Activated T-helper 9 cell treated with anti-CD3 and anti-CD28 coated beads, Interleukin-2, amount 50 U/mL, for 16 hours (primary cell): Measurements from ENCODE around the gene COLEC12.

Experiments used
- DNase-seq: peaks from one replicate; pipeline ENCODE4 v3.0.0-alpha.2; 2020; ENCODE audit warnings: low read depth

Gene COLEC12

DNA sequence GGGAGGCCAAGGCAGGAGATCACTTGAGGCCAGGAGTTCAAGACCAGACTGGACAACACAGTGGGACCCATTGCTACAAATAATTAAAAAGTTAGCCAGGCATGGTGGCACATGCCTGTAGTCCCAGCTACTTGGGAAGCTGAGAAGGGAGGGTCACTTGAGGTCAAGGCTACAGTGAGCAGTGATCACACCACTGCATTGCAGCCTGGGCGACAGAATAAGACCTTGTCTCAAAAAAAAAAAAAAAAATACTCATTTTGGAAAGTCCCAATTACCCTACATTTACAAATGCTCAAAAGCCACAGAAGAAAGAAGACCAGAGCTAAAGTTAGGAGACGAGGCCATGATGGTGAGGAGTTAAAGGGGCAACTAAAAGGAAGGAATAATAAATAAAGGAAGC, 61.9 kb downstream of the COLEC12 start:
- DNase-seq, result no peak

GRCh38 chr18:435940-436339, 64.6 kb downstream of the COLEC12 start:
- DNase-seq, result no peak

GRCh38 chr18:434410-434809, 66.1 kb downstream of the COLEC12 start:
- no peak for DNase-seq

- DNase-seq, result no peak
These were observed 66.5 kb downstream of the COLEC12 start for GRCh38 chr18:433960-434359.

- DNase-seq, result no peak
These were observed 67.2 kb downstream of the COLEC12 start for GRCh38 chr18:433298-433697.

GRCh38 chr18:432791-433190, 67.7 kb downstream of the COLEC12 start:
- DNase-seq, result no peak

DNA sequence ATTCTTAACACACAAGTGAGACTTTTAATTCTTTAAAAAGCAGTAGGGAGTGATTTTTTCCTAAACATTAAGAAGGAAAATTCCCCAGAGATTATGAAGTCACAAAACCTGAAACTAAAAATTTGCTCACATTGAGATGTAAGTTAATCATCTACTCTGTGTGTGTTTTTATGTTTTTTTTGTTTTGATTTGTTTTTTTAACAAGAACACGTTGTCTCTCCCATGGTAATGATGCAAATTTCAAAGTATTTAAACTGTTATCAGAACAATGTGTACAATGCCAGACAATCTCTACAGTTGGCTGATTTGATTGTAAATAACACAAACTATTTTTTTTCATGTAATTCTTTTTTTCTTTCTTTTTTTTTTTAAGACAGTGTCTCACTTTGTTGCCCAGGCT, 71.5 kb downstream of the COLEC12 start:
- DNase-seq, result no peak

GRCh38 chr18:427005-427404, 73.5 kb downstream of the COLEC12 start:
- DNase-seq, result no peak

GRCh38 chr18:425106-425745, 75.3 kb downstream of the COLEC12 start:
- no peak for DNase-seq

DNA sequence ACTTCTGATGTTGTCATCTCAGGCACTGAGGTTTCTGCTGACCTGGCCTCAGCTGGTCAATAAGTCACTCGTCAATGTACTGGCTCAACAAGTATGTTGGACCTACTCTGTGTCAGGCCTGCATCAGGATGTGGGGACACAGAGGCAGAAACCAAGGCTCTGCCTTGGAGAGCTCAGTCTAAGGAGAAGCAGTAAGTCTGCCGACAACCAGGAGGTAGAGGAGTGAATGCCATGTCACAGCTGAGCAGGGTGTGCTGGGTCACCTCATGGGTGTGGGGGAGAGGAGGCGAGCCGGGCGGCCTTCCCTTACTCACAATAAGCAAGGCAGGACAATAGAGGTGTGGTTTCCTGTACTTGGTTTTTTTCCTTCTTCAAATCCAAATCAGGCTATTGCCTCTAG, 75.8 kb downstream of the COLEC12 start:
- no peak for DNase-seq

GRCh38 chr18:424071-424661, 76.3 kb downstream of the COLEC12 start:
- DNase-seq, result no peak

GRCh38 chr18:422966-423365, 77.5 kb downstream of the COLEC12 start:
- no peak for DNase-seq

DNA sequence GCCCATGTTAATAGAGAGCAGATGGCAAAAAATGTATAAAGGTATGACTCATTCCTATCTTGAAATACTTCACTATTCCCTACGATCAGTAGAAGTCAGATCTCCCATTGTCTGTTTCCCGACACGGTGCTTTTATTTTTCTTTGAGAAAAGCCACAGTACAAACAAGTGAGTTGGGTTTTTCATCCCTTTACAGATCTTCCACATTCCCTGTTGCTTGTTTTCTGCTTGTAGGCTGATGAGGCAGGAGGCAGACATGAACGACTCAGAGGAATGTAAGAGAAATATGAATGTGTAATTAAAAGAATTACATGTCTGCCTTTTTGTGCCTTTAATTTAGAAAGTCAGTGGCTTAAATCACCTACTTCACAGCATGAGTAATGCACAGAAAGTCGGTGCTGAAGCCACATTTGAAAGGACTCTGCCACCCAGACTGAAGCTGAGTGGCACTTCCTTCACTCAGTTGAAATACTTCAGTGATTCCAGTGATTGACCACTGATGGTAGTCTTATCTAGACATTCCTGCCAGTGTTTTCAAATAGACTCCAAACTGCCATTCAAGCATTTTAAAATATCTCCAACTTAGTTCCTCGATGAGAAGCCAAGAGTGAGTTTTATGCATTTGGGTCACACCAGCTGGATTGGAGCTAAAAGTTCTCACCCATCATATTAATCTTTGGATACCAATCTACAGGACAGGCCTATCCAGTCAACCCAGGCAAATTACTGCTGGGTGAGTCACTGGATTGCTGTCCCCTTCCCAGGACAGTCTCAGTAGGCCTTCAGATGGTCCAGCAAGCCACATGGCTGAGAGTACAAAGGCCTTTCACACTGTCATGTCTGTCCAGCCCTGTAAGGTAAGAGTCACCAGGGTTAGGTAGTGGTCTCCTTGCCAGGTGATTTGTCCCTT, 79.0 kb downstream of the COLEC12 start:
- DNase-seq, result no peak

GRCh38 chr18:420661-421246, 79.7 kb downstream of the COLEC12 start:
- DNase-seq, result no peak

DNA sequence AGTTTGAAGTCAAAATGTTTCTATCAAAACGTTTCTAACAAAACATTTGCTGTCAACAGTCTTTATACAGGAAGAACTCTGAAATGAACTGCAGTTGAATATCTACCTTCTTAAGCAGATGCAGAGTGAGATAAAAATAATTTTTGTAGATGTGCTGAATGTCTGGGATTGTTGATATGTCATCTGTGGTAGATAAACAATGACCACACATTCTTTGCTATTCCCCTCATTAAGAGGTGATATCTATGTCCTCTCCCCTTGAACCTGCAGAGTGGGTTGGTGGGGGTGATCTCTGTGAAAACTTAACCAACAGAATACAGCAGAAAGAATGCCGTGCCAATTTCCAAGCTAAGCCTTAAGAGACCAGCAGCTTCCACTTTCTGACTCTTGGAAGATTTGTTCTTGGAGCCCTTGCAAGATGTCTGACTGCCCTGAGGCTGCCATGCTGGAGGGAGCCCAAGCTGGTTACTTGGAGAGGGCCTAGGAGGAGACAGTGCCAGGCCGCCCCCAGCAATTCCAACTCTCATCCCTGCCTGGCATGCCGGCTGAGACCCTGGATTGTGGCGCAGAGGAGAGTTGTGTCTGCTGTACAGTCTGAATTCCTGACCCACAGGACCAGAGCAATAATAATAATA, 80.8 kb downstream of the COLEC12 start:
- no peak for DNase-seq

GRCh38 chr18:417495-417894, 83.0 kb downstream of the COLEC12 start:
- DNase-seq, result no peak

DNA sequence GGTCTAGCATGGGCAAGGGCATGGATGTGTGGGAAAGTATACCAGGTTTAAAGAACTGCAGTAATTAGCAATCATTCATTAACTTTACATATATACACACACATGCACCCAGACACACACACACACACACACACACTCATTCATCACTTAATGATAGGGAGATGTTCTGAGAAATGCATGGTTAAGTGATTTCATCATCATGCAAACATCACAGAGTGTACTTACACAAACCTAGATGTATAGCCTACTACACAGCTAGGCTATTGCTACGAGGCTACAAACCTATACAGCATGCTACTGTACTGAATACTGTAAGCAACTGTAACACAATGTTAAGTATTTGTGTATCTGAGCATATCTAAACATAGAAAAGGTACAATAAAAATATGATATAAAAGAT, 83.6 kb downstream of the COLEC12 start:
- DNase-seq, result no peak

GRCh38 chr18:415617-416612, 84.6 kb downstream of the COLEC12 start:
- no peak for DNase-seq

DNA sequence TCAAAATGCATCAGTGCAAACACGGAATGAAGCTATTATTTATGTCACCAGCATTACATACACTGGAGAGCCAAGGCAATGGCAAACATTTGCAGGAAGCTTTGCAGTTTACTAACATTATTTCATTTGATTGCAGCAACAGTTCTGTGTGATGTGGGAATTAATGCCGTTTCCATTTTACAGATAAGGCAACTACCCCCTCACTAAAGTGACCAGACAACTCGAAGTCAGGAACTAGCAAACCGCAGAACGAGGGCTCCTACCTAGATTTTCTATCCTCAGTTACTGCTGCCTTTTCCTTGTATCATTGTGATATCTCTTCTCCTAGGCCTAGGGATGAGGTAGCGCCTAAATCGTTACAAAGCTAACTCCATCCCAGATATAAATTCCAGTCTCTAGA, 85.5 kb downstream of the COLEC12 start:
- no peak for DNase-seq

- DNase-seq, result no peak
These were observed 87.3 kb downstream of the COLEC12 start for GRCh38 chr18:413233-413632.

- no peak for DNase-seq
These were observed 90.5 kb downstream of the COLEC12 start for GRCh38 chr18:410047-410455.
